Heart left ventricle (tissue), 13 donors: ENCODE data around the gene ERGIC1.

ENCODE experiments used
- POLR2A ChIP-seq, 2 donors: fragments of 450-650 bp; IDR thresholded peaks; one replicate each; pipeline ENCODE4 v1.6.1; 2017; ENCODE audit warnings: antibody characterized with exemption in 2 of 2, mild to moderate bottlenecking in 2 of 2, moderate library complexity in 2 of 2
- TF ChIP-seq, protein P1 (sequence below), 12 donors: fragments of 200-600 bp; sonication (generic) in 4 of 12; IDR thresholded peaks; one replicate each; pipeline versions ENCODE4 v1.5.0 to v1.8.0; 2018 to 2022; ENCODE audit warnings: antibody characterized with exemption in 12 of 12, mild to moderate bottlenecking in 5 of 12
- donor health status: ischemic (EF 13 %, LVEDD 7.1; RV severe dilation, severe dysfunction).
- donor health status: DM: no; HTN: yes; CAD: no.
- donor health status: DM: no; HTN: no; CAD: no.
- donor health status: ischemic (EF 25% LVEDD 6.9; RV normal size, moderate dysfunction).
- donor health status: ischemic (EF 25% LVEDD 5.7; RV mildly dilated, moderate dysfunction).
- donor health status: ischemic (EF 35%, LVEDD 5.7; RV mildly dilated, moderate dysfunction).
- donor health status: nonischemic (EF 11% LVEDD 7.7; RV severe dilation, severe dysfunction).
- donor health status: DM: yes; HTN: yes; CAD: no.
- donor health status: PGD.
- donor health status: ischemic (EF 29% LVEDD 5.4; RV normal size, mild dysfunction).
- donor health status: nonischemic (EF 23%, LVEDD 6.1; RV moderate dilation, normal function).

DNA sequence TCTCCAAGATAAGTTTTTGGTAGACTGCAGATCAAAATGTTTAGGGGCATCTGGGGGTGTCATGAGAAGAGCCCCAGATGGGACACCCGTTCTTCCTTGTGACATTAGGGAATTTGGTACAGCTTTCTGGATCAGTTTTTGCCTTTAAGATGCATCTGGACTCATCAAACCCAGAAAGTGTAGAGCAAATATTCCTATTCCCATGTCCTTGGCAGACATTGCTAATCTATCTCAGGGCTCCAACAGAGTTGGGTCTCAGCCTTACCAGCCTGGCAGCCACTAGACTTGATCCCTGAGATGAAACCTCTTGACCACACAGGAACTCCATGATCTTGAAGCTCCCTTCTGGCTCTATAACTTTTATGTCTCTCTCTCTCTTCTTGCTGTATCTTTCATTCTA lies 35.6 kb downstream of the ERGIC1 start:
- TF ChIP-seq, protein P1, sequence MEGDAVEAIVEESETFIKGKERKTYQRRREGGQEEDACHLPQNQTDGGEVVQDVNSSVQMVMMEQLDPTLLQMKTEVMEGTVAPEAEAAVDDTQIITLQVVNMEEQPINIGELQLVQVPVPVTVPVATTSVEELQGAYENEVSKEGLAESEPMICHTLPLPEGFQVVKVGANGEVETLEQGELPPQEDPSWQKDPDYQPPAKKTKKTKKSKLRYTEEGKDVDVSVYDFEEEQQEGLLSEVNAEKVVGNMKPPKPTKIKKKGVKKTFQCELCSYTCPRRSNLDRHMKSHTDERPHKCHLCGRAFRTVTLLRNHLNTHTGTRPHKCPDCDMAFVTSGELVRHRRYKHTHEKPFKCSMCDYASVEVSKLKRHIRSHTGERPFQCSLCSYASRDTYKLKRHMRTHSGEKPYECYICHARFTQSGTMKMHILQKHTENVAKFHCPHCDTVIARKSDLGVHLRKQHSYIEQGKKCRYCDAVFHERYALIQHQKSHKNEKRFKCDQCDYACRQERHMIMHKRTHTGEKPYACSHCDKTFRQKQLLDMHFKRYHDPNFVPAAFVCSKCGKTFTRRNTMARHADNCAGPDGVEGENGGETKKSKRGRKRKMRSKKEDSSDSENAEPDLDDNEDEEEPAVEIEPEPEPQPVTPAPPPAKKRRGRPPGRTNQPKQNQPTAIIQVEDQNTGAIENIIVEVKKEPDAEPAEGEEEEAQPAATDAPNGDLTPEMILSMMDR (IDR thresholded peaks at IDR 0.05): no peak
- TF ChIP-seq POLR2A (IDR thresholded peaks at IDR 0.05): no peak
